ENCODE results near the gene FGF9. TPM values are rescaled to one million over a fixed set of nuclear protein-coding genes. Genes with fewer than 3 reads are reported as not detected.

Gene FGF9
- total and polyA plus RNA-seq, 2 of the 8 experiments (the other 6 are each of a cell fraction or from before 2014, with no cell fraction given), result 0.02 TPM; not detected in 1

- H4K5ac ChIP-seq (ENCODE audit: insufficient read length, low read depth, low read length), result no peak overlapping the region
- H4K91ac ChIP-seq (replicated peaks; ENCODE audit: insufficient read length, low read length), result no peak overlapping the region
- H2BK12ac ChIP-seq (ENCODE audit: low read depth, low read length), result no peak overlapping the region
- H3K9me3 ChIP-seq (ENCODE audit: insufficient read depth in 2 of 2, low read depth in 1 of 2, low read length in 1 of 2), result no peaks in the 10 kb centered on the region
- H3K4me2 ChIP-seq (ENCODE audit: insufficient read depth in 1 of 2, low read depth in 2 of 2, low read length in 2 of 2), result no peak overlapping the region
- ChIA-PET POLR2A (ENCODE audit: partially characterized antibody) (no interaction called here), CTCF (ENCODE audit: partially characterized antibody) (no interaction called here)
- H3K18ac ChIP-seq (ENCODE audit: extremely low read depth, low read length), result no peak overlapping the region
- DNase-seq (ENCODE audit: low read depth in 1 of 2, low spot score in 2 of 2) (no peak), FAIRE-seq (no peak)
- H3K56ac ChIP-seq (replicated peaks; ENCODE audit: insufficient read length, low read depth, low read length), result no peak overlapping the region
- H4K8ac ChIP-seq (ENCODE audit: extremely low read depth, insufficient read depth, low read length), result no peak overlapping the region
- H3K36me3 ChIP-seq (ENCODE audit: control insufficient read depth in 2 of 4, insufficient read depth in 4 of 4, low read length in 3 of 4), result no peaks in the 10 kb centered on the region
- H3K79me1 ChIP-seq (ENCODE audit: low read depth, low read length), result no peaks in the 10 kb centered on the region
- H2BK20ac ChIP-seq (ENCODE audit: low read length), result no peak overlapping the region
- WGBS, 2 experiments (ENCODE audit: extremely low coverage in 1 of 2, insufficient coverage in 1 of 2, insufficient read length in 1 of 2, insufficient replicate concordance in 2 of 2, low coverage in 1 of 2, low lambda C conversion rate in 2 of 2, missing lambda C conversion rate in 1 of 2), result 90% methylated on average over 5 of the region's 5 CpGs; no CpG with 5 or more reads in 1 of the 2 experiments
- H2BK15ac ChIP-seq (ENCODE audit: low read length), result no peak overlapping the region
- H2BK5ac ChIP-seq (ENCODE audit: low read depth, low read length), result no peak overlapping the region; the same call in 1 of the 2 replicates
- peaks cover 0 to 8% (median 0%) of the 10 kb centered on the region in 4 experiments; a peak in 2 of 7 replicates for H3K4me1 ChIP-seq (replicated peaks in 1 of 4; ENCODE audit: control insufficient read depth in 3 of 4, insufficient read depth in 4 of 4, low read length in 3 of 4)
- no peak overlapping the region for H2BK120ac ChIP-seq (replicated peaks; ENCODE audit: low read depth, low read length)
- H3K4ac ChIP-seq (replicated peaks; ENCODE audit: insufficient read length, low read depth, low read length), result no peak overlapping the region
- H3K27ac ChIP-seq (ENCODE audit: low read depth, low read length), result no peak overlapping the region
- H3K79me2 ChIP-seq (ENCODE audit: control insufficient read depth in 1 of 2, insufficient read depth in 2 of 2, low read length in 2 of 2), result no peaks in the 10 kb centered on the region
- H2AFZ ChIP-seq (ENCODE audit: low read length), result no peak overlapping the region
- H3K23me2 ChIP-seq (ENCODE audit: low read depth, low read length), result peaks cover 3% of the 10 kb centered on the region; the same call in 1 of the 2 replicates
- no peak overlapping the region; the same call in 1 of the 2 replicates for H2AK5ac ChIP-seq (ENCODE audit: low read depth, low read length)
- no peaks in the 10 kb centered on the region for H3K27me3 ChIP-seq (replicated peaks in 1 of 4; ENCODE audit: control insufficient read depth in 3 of 4, extremely low read depth in 1 of 4, insufficient read depth in 3 of 4, low read length in 3 of 4)
- no peak overlapping the region for H3K23ac ChIP-seq (ENCODE audit: insufficient read length)
- H3K14ac ChIP-seq (ENCODE audit: insufficient read length), result no peak overlapping the region
- no peak overlapping the region for H3K4me3 ChIP-seq (ENCODE audit: extremely low read depth in 1 of 4, insufficient read depth in 2 of 4, low read depth in 3 of 4, low read length in 4 of 4)
- no peaks in the 10 kb centered on the region for H4K20me1 ChIP-seq (replicated peaks in 1 of 2; ENCODE audit: control insufficient read depth in 1 of 2, insufficient read depth in 2 of 2, low read length in 2 of 2)
- H3K9ac ChIP-seq (replicated peaks in 1 of 4; ENCODE audit: extremely low read depth in 1 of 4, low read depth in 3 of 4, low read length in 3 of 4), result no peak overlapping the region
- TF ChIP-seq MAFK (IDR thresholded peaks at IDR 0.05; ENCODE audit: low read depth, low read length), result no peak
- no peak for TF ChIP-seq TAF7 (optimal IDR thresholded peaks at IDR 0.05; ENCODE audit: borderline replicate concordance, low read depth, low read length)
- no peak for TF ChIP-seq RBBP5 (IDR thresholded peaks at IDR 0.05; ENCODE audit: borderline replicate concordance, low read depth, low read length)
- TF ChIP-seq CHD2 (IDR thresholded peaks at IDR 0.05; ENCODE audit: low read length), result no peak
- TF ChIP-seq GABPA (IDR thresholded peaks at IDR 0.05; ENCODE audit: borderline replicate concordance, insufficient read depth, low read length), result no peak
- no peak for TF ChIP-seq CBX5 (IDR thresholded peaks at IDR 0.05; ENCODE audit: low read depth, low read length)
- no peak for TF ChIP-seq ATF2 (IDR thresholded peaks at IDR 0.05; ENCODE audit: low read length)
- no peak for TF ChIP-seq SIX5 (IDR thresholded peaks at IDR 0.05; ENCODE audit: low read depth, low read length)
- no peak for TF ChIP-seq ASH2L (IDR thresholded peaks at IDR 0.05; ENCODE audit: low read length)
- no peak for TF ChIP-seq BCL11A (IDR thresholded peaks at IDR 0.05; ENCODE audit: low read depth in 2 of 2, low read length in 2 of 2)
- no peak for TF ChIP-seq SIN3A (conservative IDR thresholded peaks at IDR 0.05 in 1 of 2, IDR thresholded peaks at IDR 0.05 in 1 of 2; ENCODE audit: low read depth in 1 of 2, low read length in 2 of 2)
- no peak for TF ChIP-seq CTBP2 (IDR thresholded peaks at IDR 0.05; ENCODE audit: borderline replicate concordance, insufficient read depth, insufficient read length, low read length)
These were observed 67.8 kb downstream of the FGF9 start for GRCh38 chr13:21738630-21739029.

All from H1 (cell line).